GM10847 (cell line): ENCODE data around the gene ADAMTS4.

Experiments
- POLR2A ChIP-seq: IDR thresholded peaks from 2 replicates; pipeline ENCODE4 v1.6.1; 2011; ENCODE audit not compliant: insufficient read length; ENCODE audit errors: extremely low read depth

Gene ADAMTS4

GRCh38 chr1:161172349-161172748, 26.5 kb downstream of the ADAMTS4 start:
- no peak for TF ChIP-seq POLR2A

GRCh38 chr1:161171696-161172095, 27.2 kb downstream of the ADAMTS4 start:
- no peak for TF ChIP-seq POLR2A

- TF ChIP-seq POLR2A: no peak
Measured at GRCh38 chr1:161171191-161171590, 27.7 kb downstream of the ADAMTS4 start.

GRCh38 chr1:161168906-161169305, 29.9 kb downstream of the ADAMTS4 start:
- no peak for TF ChIP-seq POLR2A

GRCh38 chr1:161166669-161167548, 31.9 kb downstream of the ADAMTS4 start:
- TF ChIP-seq POLR2A: no peak

- peak; percentile 85 for TF ChIP-seq POLR2A
Measured at GRCh38 chr1:161165742-161166668, 32.8 kb downstream of the ADAMTS4 start, which contains the start of gene PPOX. PPOX (plus strand) TSS chr1:161166426; CDS start chr1:161166848, 422 bp downstream.

DNA sequence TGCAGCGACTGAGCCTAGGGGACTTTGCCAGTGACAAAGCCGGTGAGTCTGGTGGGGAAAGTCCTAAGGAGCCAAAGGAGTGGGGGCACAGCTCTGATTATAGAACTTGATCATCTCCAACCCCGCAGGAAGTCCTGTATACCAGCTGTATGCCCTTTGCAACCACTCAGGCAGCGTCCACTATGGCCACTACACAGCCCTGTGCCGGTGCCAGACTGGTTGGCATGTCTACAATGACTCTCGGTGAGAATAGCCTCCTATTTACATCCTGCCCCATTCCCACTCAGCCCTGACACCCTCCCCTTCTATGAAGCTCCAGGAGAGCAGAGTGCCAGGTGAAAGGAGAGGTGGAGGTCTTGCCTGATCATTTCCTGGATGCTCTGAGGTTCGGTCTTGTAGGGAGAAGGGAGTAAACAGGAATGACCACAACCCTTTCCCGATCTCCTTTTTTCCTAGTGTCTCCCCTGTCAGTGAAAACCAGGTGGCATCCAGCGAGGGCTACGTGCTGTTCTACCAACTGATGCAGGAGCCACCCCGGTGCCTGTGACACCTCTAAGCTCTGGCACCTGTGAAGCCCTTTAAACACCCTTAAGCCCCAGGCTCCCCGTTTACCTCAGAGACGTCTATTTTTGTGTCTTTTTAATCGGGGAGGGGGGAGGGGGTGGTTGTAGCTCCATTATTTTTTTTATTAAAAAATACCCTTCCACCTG, 33.8 kb downstream of the ADAMTS4 start:
- TF ChIP-seq POLR2A: no peak

DNA sequence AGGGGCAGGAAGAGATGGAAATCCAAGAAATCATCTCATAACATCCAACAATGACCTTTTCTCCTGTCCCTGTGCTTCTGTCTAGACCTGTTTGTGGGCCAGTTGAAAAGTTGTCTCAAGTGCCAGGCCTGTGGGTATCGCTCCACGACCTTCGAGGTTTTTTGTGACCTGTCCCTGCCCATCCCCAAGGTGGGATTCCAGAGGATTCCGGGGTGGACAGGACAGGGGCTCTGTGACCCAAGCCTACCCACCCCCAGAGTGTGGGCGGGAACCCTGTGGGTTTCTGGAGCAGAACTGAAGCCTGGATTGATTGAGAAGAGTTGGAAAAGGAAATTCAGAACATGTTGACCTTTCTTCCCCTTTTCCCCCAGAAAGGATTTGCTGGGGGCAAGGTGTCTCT, 35.1 kb downstream of the ADAMTS4 start:
- TF ChIP-seq POLR2A: no peak

DNA sequence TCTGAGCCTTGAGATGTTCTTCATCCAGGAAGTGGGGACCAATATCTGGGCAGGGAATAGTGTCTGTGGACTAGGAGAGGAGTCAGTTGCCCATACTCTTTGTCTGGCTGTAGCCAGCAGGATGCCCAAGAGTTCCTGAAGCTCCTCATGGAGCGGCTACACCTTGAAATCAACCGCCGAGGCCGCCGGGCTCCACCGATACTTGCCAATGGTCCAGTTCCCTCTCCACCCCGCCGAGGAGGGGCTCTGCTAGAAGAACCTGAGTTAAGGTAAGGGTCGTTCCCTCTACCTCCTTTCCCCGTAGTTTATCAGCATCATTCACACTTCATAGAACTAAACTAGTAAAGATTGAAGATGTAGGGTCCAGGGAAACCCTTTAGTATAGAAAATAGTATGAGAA, 36.0 kb downstream of the ADAMTS4 start:
- TF ChIP-seq POLR2A: no peak

DNA sequence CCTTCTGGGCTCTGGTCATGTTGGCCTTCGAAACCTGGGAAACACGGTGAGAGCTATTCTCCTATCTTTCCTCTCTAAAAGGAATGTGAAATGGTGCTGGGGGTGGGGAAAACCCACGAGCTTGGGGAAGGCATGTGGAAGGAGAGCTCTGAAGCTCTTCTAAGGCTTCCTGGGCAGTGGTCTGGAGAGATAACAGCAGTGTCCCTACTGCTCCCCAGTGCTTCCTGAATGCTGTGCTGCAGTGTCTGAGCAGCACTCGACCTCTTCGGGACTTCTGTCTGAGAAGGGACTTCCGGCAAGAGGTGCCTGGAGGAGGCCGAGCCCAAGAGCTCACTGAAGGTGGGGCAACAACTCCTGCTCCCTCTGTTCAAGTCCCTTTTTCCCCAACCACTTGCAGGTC, 36.8 kb downstream of the ADAMTS4 start:
- no peak for TF ChIP-seq POLR2A

DNA sequence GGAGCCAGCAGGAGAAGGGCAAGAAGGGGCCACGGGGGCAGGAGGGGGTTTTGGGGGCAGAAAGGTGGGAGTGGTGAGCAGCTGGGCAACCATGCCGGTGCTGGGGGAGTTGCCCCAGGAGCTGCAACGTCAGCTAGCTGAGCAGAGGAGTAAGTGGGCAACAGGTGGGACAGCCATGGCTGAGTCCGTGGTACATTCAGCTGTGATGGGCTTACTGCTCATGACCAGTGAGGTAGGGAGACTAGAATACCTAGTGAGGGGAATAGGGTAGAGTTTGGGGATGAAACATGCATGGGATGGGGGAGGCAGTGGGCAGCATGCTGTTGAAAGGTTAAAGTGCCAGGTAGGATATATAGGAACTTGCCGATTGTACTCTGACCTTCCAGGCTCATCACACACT, 37.2 kb downstream of the ADAMTS4 start:
- TF ChIP-seq POLR2A: no peak

- TF ChIP-seq POLR2A: no peak
Measured at GRCh38 chr1:161160671-161161145, 38.1 kb downstream of the ADAMTS4 start.

- no peak for TF ChIP-seq POLR2A
Measured at GRCh38 chr1:161159913-161160243, 39.0 kb downstream of the ADAMTS4 start.

GRCh38 chr1:161159087-161159912, 39.6 kb downstream of the ADAMTS4 start, which contains the start of gene USP21:
USP21 (plus strand) TSS chr1:161159500; CDS start chr1:161160641, 1,141 bp downstream.
- peak; percentile 68 for TF ChIP-seq POLR2A

DNA sequence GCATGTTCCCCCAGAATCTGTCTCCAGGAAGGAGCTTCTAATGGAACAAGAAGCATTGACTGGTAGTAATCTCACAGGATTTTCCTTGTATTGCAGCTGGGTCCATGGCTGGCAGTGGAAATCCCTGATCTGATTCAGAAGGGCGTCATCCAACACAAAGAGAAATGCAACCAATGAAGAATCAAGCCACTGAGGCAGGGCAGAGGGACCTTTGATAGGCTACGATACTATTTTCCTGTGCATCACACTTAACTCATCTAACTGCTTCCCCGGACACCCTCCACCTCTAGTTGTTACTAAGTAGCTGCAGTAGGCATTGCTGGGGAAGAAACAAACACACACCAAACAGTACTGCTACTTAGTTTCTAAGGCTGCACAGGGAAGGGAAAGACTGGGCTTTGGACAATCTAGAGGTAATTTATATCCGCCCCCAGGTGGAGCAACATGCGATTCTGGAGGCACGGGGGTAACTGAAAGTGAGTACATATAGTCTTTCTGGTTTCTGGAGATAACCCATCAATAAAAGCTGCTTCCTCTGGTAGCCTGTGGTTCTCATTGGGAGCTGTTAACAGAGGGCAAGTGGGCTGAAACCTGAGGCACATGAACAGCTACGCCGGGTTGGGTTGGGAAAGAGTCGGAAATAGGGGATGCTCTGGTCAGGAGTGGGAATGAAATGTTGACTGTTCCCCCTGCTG, 40.4 kb downstream of the ADAMTS4 start:
- TF ChIP-seq POLR2A: no peak
